PC-3 (cell line): ENCODE results near the gene ZNF774. TPM values are rescaled to one million over a fixed set of nuclear protein-coding genes. Genes with fewer than 3 reads are reported as not detected.

Experiments used
- ATAC-seq: fragments of 200-7000 bp; cut with Tn5 transposase; 2 replicates; pipeline ENCODE4 v1.9.1; 2020; ENCODE audit warnings: mild to moderate bottlenecking, moderate library complexity
- BruUV-seq: library from RNA; stranded (reverse); fragments of 400-500 nt; replicated peaks from 2 replicates; lab custom pipeline; 2021; lab: Mats Ljungman, UMichigan
- CTCF ChIA-PET: fragments of 300-600 bp; sonication (Branson Sonifier 250); formaldehyde crosslinking; loops from one replicate; lab custom pipeline; 2022; ENCODE audit warnings: antibody characterized with exemption; lab: Charles Lee
- POLR2A ChIA-PET: fragments of 300-600 bp; sonication (Branson Sonifier 250); formaldehyde crosslinking; loops from one replicate; lab custom pipeline; 2022; ENCODE audit warnings: antibody characterized with exemption; ENCODE audit not compliant: unreplicated experiment; lab: Charles Lee
- DNase-seq: peaks from one replicate; pipeline ENCODE4 v3.0.0-alpha.2; 2015
- H2AFZ ChIP-seq: fragments of 300-600 bp; sonication (generic); 2 replicates; pipeline ENCODE4 v1.6.0; 2016; ENCODE audit warnings: antibody characterized with exemption, low read length
- H3F3A ChIP-seq: fragments of 300-600 bp; sonication (generic); one replicate; pipeline ENCODE4 v1.6.0; 2017; ENCODE audit warnings: antibody characterized with exemption, low read length, control low read depth, mild to moderate bottlenecking; ENCODE audit not compliant: unreplicated experiment
- H3K27ac ChIP-seq: fragments of 300-600 bp; sonication (generic); 2 replicates; pipeline ENCODE4 v1.5.1; 2016; ENCODE audit warnings: mild to moderate bottlenecking, low read length
- H3K27me3 ChIP-seq: fragments of 300-600 bp; sonication (generic); 2 replicates; pipeline ENCODE4 v1.6.1; 2016; ENCODE audit warnings: low read length, mixed read lengths
- H3K36me3 ChIP-seq: fragments of 300-600 bp; sonication (generic); 2 replicates; pipeline ENCODE4 v1.6.1; 2016; ENCODE audit warnings: low read depth, mixed run types, low read length, mixed read lengths
- H3K4me1 ChIP-seq: fragments of 300-600 bp; sonication (generic); 2 replicates; pipeline ENCODE4 v1.5.1; 2016; ENCODE audit warnings: low read length; ENCODE audit not compliant: insufficient read depth
- H3K4me2 ChIP-seq: fragments of 300-600 bp; sonication (generic); 2 replicates; pipeline ENCODE4 v1.6.0; 2016; ENCODE audit warnings: low read length
- H3K4me3 ChIP-seq: fragments of 300-600 bp; sonication (generic); 2 replicates; pipeline ENCODE4 v1.5.1; 2016; ENCODE audit warnings: mild to moderate bottlenecking, low read length, mixed read lengths
- H3K79me2 ChIP-seq: fragments of 300-600 bp; sonication (generic); 2 replicates; pipeline ENCODE4 v1.6.1; 2017; ENCODE audit warnings: low read length, mixed read lengths
- H3K9ac ChIP-seq: fragments of 300-600 bp; sonication (generic); 2 replicates; pipeline ENCODE4 v1.6.0; 2016; ENCODE audit warnings: mild to moderate bottlenecking, low read length
- H3K9me2 ChIP-seq: fragments of 300-600 bp; sonication (generic); replicated peaks from 2 replicates; pipeline ENCODE4 v1.6.1; 2016; ENCODE audit warnings: mixed run types, low read length, mixed read lengths
- H3K9me3 ChIP-seq: fragments of 300-600 bp; sonication (generic); 2 replicates; pipeline ENCODE4 v1.6.1; 2016; ENCODE audit warnings: low read length, mixed read lengths
- H4K20me1 ChIP-seq: fragments of 300-600 bp; sonication (generic); 2 replicates; pipeline ENCODE4 v1.6.1; 2016; ENCODE audit warnings: low read length, mixed read lengths
- EZH2 ChIP-seq: fragments of 300-600 bp; sonication (generic); IDR thresholded peaks from one replicate; pipeline ENCODE4 v1.6.1; 2017; ENCODE audit warnings: antibody characterized with exemption, mild to moderate bottlenecking, low read length; ENCODE audit not compliant: unreplicated experiment
- EZH2phosphoT487 ChIP-seq: fragments of 300-600 bp; sonication (generic); IDR thresholded peaks from 2 replicates; pipeline ENCODE4 v1.6.1; 2018; ENCODE audit warnings: mild to moderate bottlenecking, antibody characterized with exemption, low read length, borderline replicate concordance
- intact Hi-C: fragments of 100-400 bp; cut with micrococcal nuclease; formaldehyde crosslinking; loops from 2 replicates; pipeline ENCODE4 v1.9.0; 2023
- total RNA-seq: library from RNA; depleted of rRNA; stranded (reverse); fragments of >200 nt; gene quantifications from 2 replicates; pipeline ENCODE4 v1.2.3, GENCODE V29; 2014
- TF ChIP-seq, protein P1 (sequence below): fragments of 300-600 bp; sonication (generic); conservative IDR thresholded peaks from 2 replicates; pipeline ENCODE4 v1.5.1; 2017; ENCODE audit warnings: antibody characterized with exemption, low read depth, mild to moderate bottlenecking, low read length

The ZNF774 gene
- total RNA-seq, 1 experiment from 2014 or later, result 1.9 TPM

DNA sequence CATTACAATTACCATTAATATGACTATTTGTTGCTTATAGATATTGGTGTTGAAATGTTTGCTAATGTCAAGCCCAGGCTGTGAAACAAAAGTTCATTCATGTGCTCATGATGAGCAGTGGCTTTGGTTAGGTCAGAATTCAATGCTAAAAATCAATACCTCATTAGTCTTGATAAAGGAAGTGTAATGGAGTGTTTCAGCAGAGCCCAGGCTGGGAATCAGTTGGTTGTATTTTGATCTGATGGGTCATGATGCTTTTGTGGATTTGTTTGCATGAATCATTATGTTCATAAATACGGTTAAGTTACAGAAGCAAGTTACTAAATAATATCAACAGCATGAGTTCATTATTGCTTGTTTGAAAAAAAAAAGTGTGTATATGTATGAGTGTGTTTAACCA, 13.6 kb upstream of the ZNF774 start:
- H3K9me3 ChIP-seq, result no peaks in the 10 kb centered on the region
- no TSS peak for BruUV-seq
- H3K79me2 ChIP-seq, result no peaks in the 10 kb centered on the region
- peaks cover 48% of the 10 kb centered on the region for H3K4me1 ChIP-seq
- H3K4me3 ChIP-seq, result no peak overlapping the region
- intact Hi-C loops, result no loop called here
- H3K9ac ChIP-seq, result no peak overlapping the region
- H3K36me3 ChIP-seq, result no peaks in the 10 kb centered on the region
- H3K9me2 ChIP-seq, result no peaks in the 10 kb centered on the region
- H4K20me1 ChIP-seq, result no peaks in the 10 kb centered on the region
- TF ChIP-seq EZH2phosphoT487 (no peak), EZH2 (no peak)
- TF ChIP-seq, protein P1, sequence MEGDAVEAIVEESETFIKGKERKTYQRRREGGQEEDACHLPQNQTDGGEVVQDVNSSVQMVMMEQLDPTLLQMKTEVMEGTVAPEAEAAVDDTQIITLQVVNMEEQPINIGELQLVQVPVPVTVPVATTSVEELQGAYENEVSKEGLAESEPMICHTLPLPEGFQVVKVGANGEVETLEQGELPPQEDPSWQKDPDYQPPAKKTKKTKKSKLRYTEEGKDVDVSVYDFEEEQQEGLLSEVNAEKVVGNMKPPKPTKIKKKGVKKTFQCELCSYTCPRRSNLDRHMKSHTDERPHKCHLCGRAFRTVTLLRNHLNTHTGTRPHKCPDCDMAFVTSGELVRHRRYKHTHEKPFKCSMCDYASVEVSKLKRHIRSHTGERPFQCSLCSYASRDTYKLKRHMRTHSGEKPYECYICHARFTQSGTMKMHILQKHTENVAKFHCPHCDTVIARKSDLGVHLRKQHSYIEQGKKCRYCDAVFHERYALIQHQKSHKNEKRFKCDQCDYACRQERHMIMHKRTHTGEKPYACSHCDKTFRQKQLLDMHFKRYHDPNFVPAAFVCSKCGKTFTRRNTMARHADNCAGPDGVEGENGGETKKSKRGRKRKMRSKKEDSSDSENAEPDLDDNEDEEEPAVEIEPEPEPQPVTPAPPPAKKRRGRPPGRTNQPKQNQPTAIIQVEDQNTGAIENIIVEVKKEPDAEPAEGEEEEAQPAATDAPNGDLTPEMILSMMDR, result no peak
- POLR2A ChIA-PET, result no interaction called here
- no peak overlapping the region for H2AFZ ChIP-seq
- H3K4me2 ChIP-seq, result no peak overlapping the region
- H3K27ac ChIP-seq, result peak overlapping the region; percentile 92
- DNase-seq (peak; percentile 58), ATAC-seq (no peak)
- CTCF ChIA-PET, result no interaction called here
- H3F3A ChIP-seq, result no peaks in the 10 kb centered on the region
- no peaks in the 10 kb centered on the region for H3K27me3 ChIP-seq

DNA sequence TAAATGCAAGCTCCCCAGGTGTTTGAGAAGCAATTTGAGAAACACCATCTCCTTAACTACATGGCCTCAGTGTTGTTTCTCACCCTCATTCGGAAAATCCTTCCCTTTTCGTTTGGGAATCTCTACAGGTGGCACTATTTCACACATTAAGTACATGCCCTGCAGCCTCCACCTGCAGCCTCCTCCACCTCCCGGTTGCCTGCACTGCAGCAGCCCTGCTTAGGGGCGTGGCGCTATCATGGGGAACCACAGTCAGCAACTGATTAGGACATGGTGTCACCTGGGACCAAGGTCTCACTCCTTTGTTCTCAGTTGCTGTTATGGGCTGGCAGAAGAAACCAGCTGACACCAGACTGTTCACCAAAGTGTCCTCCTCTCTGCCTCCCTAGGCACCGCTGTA, 11.7 kb upstream of the ZNF774 start:
- CTCF ChIA-PET, result no interaction called here
- no peak overlapping the region for H3K4me2 ChIP-seq

DNA sequence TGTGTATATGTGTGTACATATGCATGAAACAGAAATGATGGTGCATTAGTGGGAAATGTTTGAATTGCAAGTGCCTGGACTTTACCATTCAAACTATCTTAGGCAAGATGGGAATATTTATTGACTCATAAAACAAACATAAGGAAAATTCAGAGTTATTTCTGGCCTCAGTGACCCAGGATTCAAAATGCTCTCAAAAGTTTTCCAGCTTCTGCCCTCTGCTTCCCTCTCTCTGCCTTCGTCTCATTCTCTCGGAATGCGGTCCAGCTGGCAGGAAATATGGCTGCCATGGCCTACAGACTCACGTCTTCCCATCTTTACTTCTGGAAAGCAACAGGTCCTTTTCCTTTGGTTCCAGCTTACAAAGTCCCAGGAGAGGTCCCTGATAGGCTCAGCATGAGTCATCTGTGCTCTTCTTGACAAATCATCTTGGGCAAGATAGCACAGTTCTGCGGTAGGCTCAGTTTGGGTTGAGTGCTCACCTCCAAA, 8.7 kb upstream of the ZNF774 start:
- Histone ChIP-seq H3K9me3 (no peaks in the 10 kb centered on the region), H3K4me3 (no peak overlapping the region), H3K4me2 (no peak overlapping the region), H3K79me2 (no peaks in the 10 kb centered on the region), H3K27ac (no peak overlapping the region), H3K4me1 (peaks cover 25% of the 10 kb centered on the region), H3K9me2 (no peaks in the 10 kb centered on the region), H3K27me3 (no peaks in the 10 kb centered on the region), H2AFZ (no peak overlapping the region), H3K9ac (no peak overlapping the region), H3K36me3 (no peaks in the 10 kb centered on the region), H3F3A (no peaks in the 10 kb centered on the region), H4K20me1 (no peaks in the 10 kb centered on the region)
- no peak for TF ChIP-seq EZH2
- TF ChIP-seq EZH2phosphoT487, result no peak
- TF ChIP-seq, protein P1, result no peak
- DNase-seq (peak; percentile 53), ATAC-seq (no peak)
- intact Hi-C loops, result no loop called here
- ChIA-PET CTCF (no interaction called here), POLR2A (no interaction called here)
- BruUV-seq, result no TSS peak

More for the DNA sequence above, 11.7 kb upstream of the ZNF774 start:
- no peaks in the 10 kb centered on the region for H4K20me1 ChIP-seq
- no peak overlapping the region for H3K9ac ChIP-seq
- TF ChIP-seq EZH2, result no peak
- TF ChIP-seq, protein P1, result peak; percentile 24; the same call in 1 of the 2 replicates
- H3K27me3 ChIP-seq, result no peaks in the 10 kb centered on the region
- intact Hi-C loops, result no loop called here
- POLR2A ChIA-PET, result no interaction called here
- H3K27ac ChIP-seq, result no peak overlapping the region
- no peaks in the 10 kb centered on the region for H3K9me3 ChIP-seq
- H3K4me1 ChIP-seq, result peaks cover 46% of the 10 kb centered on the region
- H3K79me2 ChIP-seq, result no peaks in the 10 kb centered on the region
- H2AFZ ChIP-seq, result no peak overlapping the region
- BruUV-seq, result no TSS peak
- DNase-seq, result peak; percentile 28
- no peak for ATAC-seq
- no peaks in the 10 kb centered on the region for H3K36me3 ChIP-seq
- H3F3A ChIP-seq, result no peaks in the 10 kb centered on the region
- H3K9me2 ChIP-seq, result no peaks in the 10 kb centered on the region
- no peak overlapping the region for H3K4me3 ChIP-seq
